Urinary bladder (tissue), 4 donors: ENCODE results near the gene NSUN3. TPM values are rescaled to one million over a fixed set of nuclear protein-coding genes. Genes with fewer than 3 reads are reported as not detected.

ENCODE experiments used
- DNase-seq: peaks from one replicate; pipeline ENCODE4 v3.0.0-alpha.2; 2015; ENCODE audit errors: extremely low spot score
- H3K27ac ChIP-seq: one replicate; pipeline ENCODE4 v1.5.1; 2013; ENCODE audit warnings: low read depth, mild to moderate bottlenecking, moderate library complexity
- H3K36me3 ChIP-seq: one replicate; pipeline ENCODE4 v1.6.1; 2013; ENCODE audit warnings: mild to moderate bottlenecking, moderate library complexity; ENCODE audit not compliant: insufficient read depth
- H3K4me1 ChIP-seq: one replicate; pipeline ENCODE4 v1.6.1; 2013; ENCODE audit warnings: mild to moderate bottlenecking, moderate library complexity; ENCODE audit not compliant: insufficient read depth
- H3K4me3 ChIP-seq: one replicate; pipeline ENCODE4 v1.5.1; 2013; ENCODE audit warnings: low read depth, low read length
- WGBS: extraction: QIAGEN DNeasy Blood & Tissue Kit; methylation state at CpG from one replicate; pipeline ENCODE4 v1.1.7; 2013; 5-methylcytosine and 5-hydroxymethylcytosine counted together
- polyA plus RNA-seq: library from polyadenylated mRNA; stranded (reverse); fragments of 200-250 nt; gene quantifications from one replicate; pipeline ENCODE4 v1.2.3, GENCODE V29; 2013
- total RNA-seq: library from RNA; depleted of rRNA; stranded (reverse); fragments of >200 nt; gene quantifications from one replicate; pipeline ENCODE4 v1.2.3, GENCODE V29; 2014
- donor health status: healthy with polysubstance abuse.
- donor health status: healthy.

Gene NSUN3
- total and polyA plus RNA-seq, 2 donors: 7.1 to 41.4 TPM

- H3K4me1 ChIP-seq: no peaks in the 10 kb centered on the region
- no peaks in the 10 kb centered on the region for H3K36me3 ChIP-seq
- DNase-seq: no peak
- H3K4me3 ChIP-seq: no peak overlapping the region
- WGBS: 74% methylated on average over 2 of the region's 2 CpGs
- H3K27ac ChIP-seq: no peak overlapping the region
Measured at GRCh38 chr3:94118390-94118789, 55.5 kb downstream of the NSUN3 start.

DNA sequence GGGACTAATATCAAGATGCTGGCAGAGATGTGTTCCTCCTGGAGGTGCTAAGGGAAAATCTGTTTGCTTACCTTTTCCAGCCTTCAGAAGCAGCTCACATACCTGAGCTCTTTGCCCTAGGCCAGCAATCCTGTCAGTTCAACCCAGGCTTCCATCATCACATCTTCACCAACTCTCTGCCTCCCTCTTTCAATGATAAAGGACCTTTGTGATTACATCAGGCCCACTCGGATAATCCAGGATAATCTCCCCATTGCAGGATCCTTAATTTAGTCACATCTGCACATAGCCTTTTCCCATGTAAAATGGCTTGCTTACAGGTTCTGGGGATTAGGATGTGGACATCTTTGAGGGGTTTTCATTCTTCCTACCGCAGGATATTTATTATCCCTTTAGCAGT, 58.3 kb downstream of the NSUN3 start:
- 87% methylated on average over 2 of the region's 2 CpGs for WGBS
- Histone ChIP-seq H3K36me3 (no peaks in the 10 kb centered on the region), H3K27ac (no peak overlapping the region), H3K4me3 (no peak overlapping the region), H3K4me1 (no peaks in the 10 kb centered on the region)
- DNase-seq: no peak

GRCh38 chr3:94127115-94127514, 64.3 kb downstream of the NSUN3 start:
- DNase-seq: no peak
- WGBS: 39% methylated on average over 2 of the region's 2 CpGs
- H3K4me1 ChIP-seq: no peaks in the 10 kb centered on the region
- H3K36me3 ChIP-seq: no peaks in the 10 kb centered on the region
- H3K27ac ChIP-seq: no peak overlapping the region
- H3K4me3 ChIP-seq: no peak overlapping the region

DNA sequence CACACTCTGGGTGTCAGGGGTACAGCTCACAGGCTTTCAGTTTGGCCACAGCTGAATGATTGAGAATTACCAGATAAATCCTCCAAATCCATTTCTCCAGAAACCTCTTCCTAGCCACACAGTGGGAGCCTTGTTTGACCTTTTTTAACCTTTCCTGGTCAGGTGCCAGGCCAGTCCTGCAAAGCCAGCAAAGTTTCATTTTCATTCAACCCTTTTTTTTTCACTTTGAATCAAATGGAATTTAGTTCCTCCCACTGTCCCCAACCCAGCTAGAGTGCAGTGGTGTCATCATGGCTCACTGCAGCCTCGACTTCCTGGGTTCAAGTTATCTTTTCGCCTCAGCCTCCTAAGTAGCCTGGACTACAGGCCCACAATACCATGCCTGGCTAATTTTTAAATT, 67.8 kb downstream of the NSUN3 start:
- Histone ChIP-seq H3K36me3 (no peaks in the 10 kb centered on the region), H3K4me3 (no peak overlapping the region), H3K27ac (no peak overlapping the region), H3K4me1 (no peaks in the 10 kb centered on the region)
- 90% methylated on average over 2 of the region's 2 CpGs for WGBS
- DNase-seq: no peak

DNA sequence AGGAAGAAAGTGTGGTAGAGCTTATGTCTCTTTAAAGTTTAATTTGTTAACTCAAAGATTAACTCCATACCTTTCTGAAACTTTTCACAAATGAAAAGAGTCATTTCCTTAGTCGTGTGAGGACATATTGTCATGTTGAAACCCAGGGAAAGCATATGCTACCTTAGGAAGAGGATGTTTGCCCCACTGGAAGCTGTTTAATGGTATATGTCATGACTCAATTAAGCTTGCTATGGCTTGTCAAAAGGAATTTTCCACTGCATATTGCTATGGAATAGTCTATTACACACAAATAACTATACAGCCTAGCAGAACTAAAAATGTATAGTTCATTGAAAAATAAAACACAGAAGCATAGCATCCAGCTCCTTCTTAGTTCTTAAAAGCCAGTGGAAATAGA, 69.9 kb downstream of the NSUN3 start:
- no peak for DNase-seq
- Histone ChIP-seq H3K4me3 (no peak overlapping the region), H3K36me3 (no peaks in the 10 kb centered on the region), H3K4me1 (no peaks in the 10 kb centered on the region), H3K27ac (no peak overlapping the region)
- WGBS: 28% methylated on average over 1 of the region's 1 CpG

GRCh38 chr3:94136133-94136532, 73.3 kb downstream of the NSUN3 start:
- no peaks in the 10 kb centered on the region for H3K36me3 ChIP-seq
- H3K27ac ChIP-seq: no peak overlapping the region
- no peaks in the 10 kb centered on the region for H3K4me1 ChIP-seq
- no peak overlapping the region for H3K4me3 ChIP-seq
- no peak for DNase-seq
- WGBS: 75% methylated on average over 1 of the region's 1 CpG

DNA sequence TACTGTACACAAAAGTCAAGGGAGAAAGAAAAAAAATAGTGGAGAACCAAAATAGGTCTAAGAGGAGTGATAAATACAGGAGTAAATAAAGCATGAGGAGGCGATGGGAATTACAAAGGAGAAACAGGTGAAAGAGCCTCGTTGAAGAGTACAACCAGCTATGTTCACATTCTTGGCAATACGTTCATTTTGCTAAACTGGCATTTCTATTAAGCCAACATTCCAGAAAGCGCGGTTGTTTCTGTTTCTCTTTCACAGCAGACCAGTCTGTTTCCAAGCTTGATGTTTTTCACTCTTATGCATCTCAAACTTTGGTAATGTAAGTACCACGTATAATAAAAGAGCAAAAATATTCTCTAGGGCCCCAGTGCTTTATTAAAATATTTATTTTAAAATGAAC, 74.5 kb downstream of the NSUN3 start:
- WGBS: 36% methylated on average over 6 of the region's 6 CpGs
- DNase-seq: no peak
- H3K4me3 ChIP-seq: no peak overlapping the region
- no peak overlapping the region for H3K27ac ChIP-seq
- H3K4me1 ChIP-seq: no peaks in the 10 kb centered on the region
- no peaks in the 10 kb centered on the region for H3K36me3 ChIP-seq

DNA sequence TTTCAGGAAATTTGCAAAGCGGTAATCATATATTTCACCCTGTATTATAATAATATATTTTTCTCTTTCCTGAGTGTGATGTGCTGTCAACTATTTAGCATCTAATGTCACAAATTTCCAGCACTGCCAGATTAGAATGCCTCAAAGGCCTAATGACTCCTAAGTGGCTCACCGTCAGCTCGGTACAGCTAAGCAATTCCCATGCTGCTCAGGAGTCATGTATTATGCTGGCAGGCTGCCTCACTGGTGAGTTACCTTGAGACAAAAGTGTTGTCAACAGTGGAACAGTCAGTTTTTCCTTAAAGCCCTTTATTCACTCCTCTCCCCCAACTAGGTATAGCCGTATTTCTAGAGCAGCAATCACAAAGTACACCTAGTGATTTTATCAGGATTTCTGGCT, 83.6 kb downstream of the NSUN3 start:
- no peak for DNase-seq
- H3K4me3 ChIP-seq: no peak overlapping the region
- H3K27ac ChIP-seq: no peak overlapping the region
- no peaks in the 10 kb centered on the region for H3K36me3 ChIP-seq
- no peaks in the 10 kb centered on the region for H3K4me1 ChIP-seq
- 82% methylated on average over 4 of the region's 4 CpGs for WGBS

GRCh38 chr3:94147012-94147411, 84.2 kb downstream of the NSUN3 start:
- Histone ChIP-seq H3K4me1 (no peaks in the 10 kb centered on the region), H3K36me3 (no peaks in the 10 kb centered on the region), H3K4me3 (no peak overlapping the region), H3K27ac (no peak overlapping the region)
- DNase-seq: no peak
- WGBS: 71% methylated on average over 3 of the region's 3 CpGs

DNA sequence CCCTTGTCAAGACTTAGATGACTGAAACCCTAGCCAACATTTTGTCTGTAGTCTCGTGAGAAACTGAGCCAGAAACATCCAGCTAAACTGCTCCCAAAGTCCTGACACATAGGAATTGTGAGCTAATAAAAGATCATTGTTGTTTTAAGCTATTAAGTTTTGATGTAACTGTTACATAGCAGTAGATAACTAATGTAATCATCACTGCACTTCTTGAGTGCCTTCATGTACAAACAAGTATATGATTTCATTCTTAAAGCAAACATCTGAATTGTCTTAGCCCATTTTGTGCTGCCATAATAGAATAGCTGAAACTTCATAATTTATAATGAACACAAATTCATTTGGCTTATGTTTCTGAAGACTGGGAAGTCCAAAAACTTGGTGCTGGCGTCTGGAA, 87.3 kb downstream of the NSUN3 start:
- no peak for DNase-seq
- 43% methylated on average over 2 of the region's 2 CpGs for WGBS
- H3K27ac ChIP-seq: no peak overlapping the region
- no peak overlapping the region for H3K4me3 ChIP-seq
- no peaks in the 10 kb centered on the region for H3K4me1 ChIP-seq
- no peaks in the 10 kb centered on the region for H3K36me3 ChIP-seq

DNA sequence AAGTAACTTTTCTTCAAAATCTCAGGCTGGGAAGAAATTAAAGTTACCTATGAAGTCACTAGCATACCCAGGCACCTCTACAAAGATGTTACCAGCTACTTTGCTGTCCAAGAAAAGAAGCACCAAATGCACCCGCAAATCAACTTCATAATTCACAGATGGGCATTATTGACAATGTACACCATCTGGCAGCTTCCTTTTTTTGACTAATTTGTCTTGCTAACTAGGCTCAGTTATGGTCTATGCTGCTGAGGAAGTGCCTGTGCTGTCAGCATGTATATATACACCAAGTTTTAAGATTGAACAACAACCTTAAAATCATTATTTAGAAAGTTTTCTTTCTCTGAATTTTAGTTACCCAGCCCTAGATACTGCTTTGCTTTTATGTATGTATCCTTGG, 93.8 kb downstream of the NSUN3 start:
- H3K4me3 ChIP-seq: no peak overlapping the region
- no peaks in the 10 kb centered on the region for H3K4me1 ChIP-seq
- 85% methylated on average over 1 of the region's 1 CpG for WGBS
- H3K36me3 ChIP-seq: no peaks in the 10 kb centered on the region
- DNase-seq: no peak
- no peak overlapping the region for H3K27ac ChIP-seq

GRCh38 chr3:94158512-94158911, 95.7 kb downstream of the NSUN3 start:
- Histone ChIP-seq H3K36me3 (no peaks in the 10 kb centered on the region), H3K27ac (no peak overlapping the region), H3K4me1 (no peaks in the 10 kb centered on the region), H3K4me3 (no peak overlapping the region)
- 94% methylated on average over 4 of the region's 4 CpGs for WGBS
- DNase-seq: no peak

GRCh38 chr3:94159062-94159828, 96.4 kb downstream of the NSUN3 start:
- 53% methylated on average over 9 of the region's 9 CpGs for WGBS
- no peak for DNase-seq
- H3K36me3 ChIP-seq: no peaks in the 10 kb centered on the region

GRCh38 chr3:94162700-94163099, 99.8 kb downstream of the NSUN3 start:
- DNase-seq: no peak
- no peaks in the 10 kb centered on the region for H3K4me1 ChIP-seq
- no peaks in the 10 kb centered on the region for H3K36me3 ChIP-seq
- WGBS: 87% methylated on average over 3 of the region's 3 CpGs
- no peak overlapping the region for H3K4me3 ChIP-seq
- no peak overlapping the region for H3K27ac ChIP-seq

More at GRCh38 chr3:94159062-94159828, 96.4 kb downstream of the NSUN3 start:
- Histone ChIP-seq H3K4me3 (no peak overlapping the region), H3K27ac (no peak overlapping the region), H3K4me1 (no peaks in the 10 kb centered on the region)

- Histone ChIP-seq H3K36me3 (no peaks in the 10 kb centered on the region), H3K4me3 (no peak overlapping the region), H3K27ac (no peak overlapping the region), H3K4me1 (no peaks in the 10 kb centered on the region)
- WGBS: 83% methylated on average over 2 of the region's 2 CpGs
- no peak for DNase-seq
Measured at GRCh38 chr3:94167346-94167745, 104.5 kb downstream of the NSUN3 start.
